ENCODE data around the gene IQGAP2.

The IQGAP2 gene

DNA sequence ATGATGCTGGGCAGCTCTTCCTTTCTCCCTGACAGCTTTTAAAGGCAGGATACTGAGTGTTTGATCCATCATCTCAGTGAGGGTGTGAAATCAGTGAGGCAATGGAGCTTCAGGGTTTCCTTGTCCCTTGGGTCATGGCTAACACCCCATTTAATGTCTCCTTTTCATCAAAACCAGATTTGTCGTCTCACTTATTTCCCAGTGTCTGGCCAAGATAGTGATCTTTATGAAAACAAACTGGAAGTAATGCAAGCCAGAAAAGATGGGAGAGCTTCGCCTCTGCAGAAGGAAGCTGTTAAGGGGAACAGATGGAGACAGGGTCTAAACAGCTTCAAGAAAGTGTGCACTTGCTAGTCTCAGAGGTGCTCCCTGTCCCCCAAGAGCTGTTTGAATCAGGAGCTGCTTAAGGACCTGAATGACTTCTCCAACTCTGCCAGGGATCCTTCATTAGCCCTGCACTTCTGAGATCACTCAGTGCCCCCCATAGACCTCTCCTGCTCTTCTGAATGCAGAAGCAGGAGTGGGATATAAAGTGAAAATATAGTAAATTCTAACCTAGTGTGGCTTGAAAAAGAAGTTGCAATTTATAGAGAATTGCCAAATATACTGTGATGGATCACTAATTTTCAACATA lies 124.0 kb downstream of the IQGAP2 start:
- no peak for TF ChIP-seq FOXP2 (optimal IDR thresholded peaks at IDR 0.05; ENCODE audit: control extremely low read depth, extremely low read length, insufficient read depth)
- TF ChIP-seq EZH2 (IDR thresholded peaks at IDR 0.05): no peak
- no peak for TF ChIP-seq POLR2AphosphoS5 (IDR thresholded peaks at IDR 0.05; ENCODE audit: borderline replicate concordance, low read depth, low read length)
- DNase-seq (ENCODE audit: low read depth, low spot score): no peak
- no peaks in the 10 kb centered on the region for H3K36me3 ChIP-seq (ENCODE audit: insufficient read depth, low read length)
- H3K27ac ChIP-seq: no peak overlapping the region
- H3K9me3 ChIP-seq (ENCODE audit: low read depth, low read length): no peaks in the 10 kb centered on the region
- H3K4me3 ChIP-seq: no peak overlapping the region
- no peak overlapping the region for H3K9ac ChIP-seq (ENCODE audit: insufficient read length)

DNA sequence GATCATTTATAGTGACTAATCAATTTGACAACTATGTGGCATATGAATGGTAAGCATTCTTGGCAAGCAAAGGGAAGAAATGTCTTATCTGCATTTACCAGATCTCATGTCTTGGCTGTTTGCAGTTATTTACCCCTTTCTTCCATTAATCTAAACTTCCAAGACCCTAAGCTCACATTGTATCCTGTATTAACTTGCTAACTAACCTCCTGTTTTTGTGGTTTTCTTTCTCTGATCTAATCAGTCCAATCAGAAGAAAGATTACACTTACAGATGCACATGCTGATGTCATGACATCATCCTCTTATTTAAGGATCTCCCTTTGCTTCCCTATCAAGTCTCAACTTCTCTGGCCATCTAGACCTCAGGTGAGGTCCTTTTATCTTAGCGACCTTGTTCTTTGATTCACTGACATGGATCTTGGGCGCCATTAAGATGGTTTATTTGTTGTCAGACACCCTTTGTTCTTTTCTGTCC lies 124.6 kb downstream of the IQGAP2 start:
- Histone ChIP-seq H3K27ac (no peak overlapping the region), H3K36me3 (ENCODE audit: insufficient read depth, low read length) (no peaks in the 10 kb centered on the region), H3K9me3 (ENCODE audit: low read depth, low read length) (no peaks in the 10 kb centered on the region), H3K4me3 (no peak overlapping the region), H3K9ac (ENCODE audit: insufficient read length) (no peak overlapping the region)
- DNase-seq (ENCODE audit: low read depth, low spot score): no peak
- TF ChIP-seq FOXP2 (optimal IDR thresholded peaks at IDR 0.05; ENCODE audit: control extremely low read depth, extremely low read length, insufficient read depth): no peak
- no peak for TF ChIP-seq POLR2AphosphoS5 (IDR thresholded peaks at IDR 0.05; ENCODE audit: borderline replicate concordance, low read depth, low read length)
- no peak for TF ChIP-seq EZH2 (IDR thresholded peaks at IDR 0.05)

DNA sequence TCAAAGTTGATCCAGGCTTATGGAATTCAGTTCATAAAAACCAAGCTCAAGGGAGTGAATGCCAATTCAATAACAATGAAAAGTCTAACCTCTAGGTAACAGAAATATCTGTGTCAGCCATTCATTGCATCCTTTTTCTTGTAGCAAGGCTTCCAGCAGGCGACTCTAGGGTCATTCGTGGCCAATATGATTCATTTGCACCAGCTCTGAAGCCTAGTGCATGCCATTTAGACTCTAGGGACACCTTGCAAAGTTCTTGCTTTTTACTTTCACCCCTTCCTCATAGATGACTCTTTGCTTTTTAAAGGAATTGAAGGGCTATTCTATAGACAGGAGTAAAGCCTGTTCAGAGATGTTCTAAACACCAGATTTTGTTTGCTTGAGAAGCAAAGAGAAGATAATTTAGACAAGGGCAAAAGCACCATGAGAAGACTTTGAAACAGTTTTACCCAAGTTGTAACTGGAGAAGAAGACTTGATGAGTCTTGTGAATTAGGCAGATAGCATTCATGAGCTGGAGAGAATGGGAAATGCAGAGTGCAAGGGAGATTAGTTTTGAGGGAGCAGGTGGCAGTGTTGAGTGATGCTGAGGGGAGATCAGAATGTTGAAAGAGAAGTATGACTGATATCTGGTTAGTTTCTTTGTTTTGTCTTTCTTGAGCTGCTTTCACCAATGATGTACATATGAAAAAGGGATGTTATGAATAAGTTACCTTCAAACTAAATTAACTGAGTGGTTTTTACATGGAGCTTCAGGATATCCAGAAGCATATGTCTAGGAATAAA lies 125.7 kb downstream of the IQGAP2 start:
- H3K9ac ChIP-seq (ENCODE audit: insufficient read length): no peak overlapping the region
- TF ChIP-seq POLR2AphosphoS5 (IDR thresholded peaks at IDR 0.05; ENCODE audit: borderline replicate concordance, low read depth, low read length) (no peak), FOXP2 (optimal IDR thresholded peaks at IDR 0.05; ENCODE audit: control extremely low read depth, extremely low read length, insufficient read depth) (no peak), EZH2 (IDR thresholded peaks at IDR 0.05) (no peak)
- H3K27ac ChIP-seq: no peak overlapping the region
- no peaks in the 10 kb centered on the region for H3K36me3 ChIP-seq (ENCODE audit: insufficient read depth, low read length)
- DNase-seq (ENCODE audit: low read depth, low spot score): no peak
- no peaks in the 10 kb centered on the region for H3K9me3 ChIP-seq (ENCODE audit: low read depth, low read length)
- no peak overlapping the region for H3K4me3 ChIP-seq

DNA sequence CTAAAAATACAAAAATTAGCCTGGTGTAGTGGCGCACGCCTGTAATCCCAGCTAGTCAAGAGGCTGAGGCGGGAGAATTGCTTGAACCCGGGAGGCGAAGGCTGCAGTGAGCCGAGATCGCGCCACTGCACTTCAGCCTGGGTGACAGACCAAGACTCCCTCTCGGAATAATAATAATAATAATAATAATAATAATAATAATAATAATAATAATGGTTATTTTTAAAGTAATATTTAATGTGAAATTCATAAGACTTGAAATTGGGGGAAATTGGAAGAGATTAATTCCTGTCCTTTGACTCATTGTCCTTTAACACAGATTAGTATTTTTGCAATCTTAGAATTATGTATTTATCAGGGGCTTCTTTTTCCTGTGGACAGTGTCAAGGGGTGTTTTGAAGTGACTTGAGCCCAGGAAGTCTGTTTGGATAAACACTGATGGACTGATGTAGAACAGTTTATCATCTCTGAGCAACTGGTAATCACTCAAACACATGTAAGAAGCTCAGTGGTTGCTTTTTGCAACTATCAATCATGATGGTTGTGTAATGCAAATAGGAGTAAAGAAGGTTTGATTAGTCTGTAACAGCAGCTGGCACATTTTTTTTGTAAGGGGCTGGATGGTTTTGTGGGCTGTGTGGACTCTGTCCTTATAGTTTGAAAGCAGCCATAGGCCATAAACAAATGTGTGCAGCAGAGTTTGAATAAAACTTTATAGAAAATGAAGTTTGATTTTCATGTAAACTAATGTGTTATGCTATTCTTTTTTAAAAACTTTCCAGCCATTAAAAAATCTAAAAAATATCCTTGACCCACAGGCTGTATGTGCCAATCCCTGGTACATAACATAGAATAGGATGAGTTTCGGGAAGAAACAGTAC lies 126.6 kb downstream of the IQGAP2 start:
- no peaks in the 10 kb centered on the region for H3K36me3 ChIP-seq (ENCODE audit: insufficient read depth, low read length)
- no peak for TF ChIP-seq POLR2AphosphoS5 (IDR thresholded peaks at IDR 0.05; ENCODE audit: borderline replicate concordance, low read depth, low read length)
- no peak for TF ChIP-seq EZH2 (IDR thresholded peaks at IDR 0.05)
- TF ChIP-seq FOXP2 (optimal IDR thresholded peaks at IDR 0.05; ENCODE audit: control extremely low read depth, extremely low read length, insufficient read depth): no peak
- H3K4me3 ChIP-seq: no peak overlapping the region
- no peak overlapping the region for H3K9ac ChIP-seq (ENCODE audit: insufficient read length)
- no peak overlapping the region for H3K27ac ChIP-seq
- DNase-seq (ENCODE audit: low read depth, low spot score): no peak
- no peaks in the 10 kb centered on the region for H3K9me3 ChIP-seq (ENCODE audit: low read depth, low read length)

DNA sequence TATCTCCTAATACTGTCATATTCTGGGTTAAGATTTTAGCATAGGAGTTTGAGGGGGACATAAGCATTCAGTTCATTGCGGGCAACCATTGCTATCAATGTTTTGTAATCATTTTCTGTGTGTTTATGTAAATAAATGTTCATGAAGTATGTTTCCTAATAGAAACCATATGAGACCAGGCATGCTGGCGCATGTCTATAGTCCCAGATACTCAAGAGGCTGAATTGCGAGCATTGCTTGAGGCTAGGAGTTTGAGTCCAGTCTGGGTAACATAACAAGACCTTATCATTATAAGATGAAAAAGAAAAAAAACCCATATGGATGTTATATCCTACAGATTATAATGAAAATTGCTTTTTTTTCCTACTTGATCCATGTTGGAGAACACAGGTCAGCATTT lies 129.0 kb downstream of the IQGAP2 start:
- H3K9me3 ChIP-seq (ENCODE audit: low read depth, low read length): no peaks in the 10 kb centered on the region
- H3K4me3 ChIP-seq: no peak overlapping the region
- TF ChIP-seq EZH2 (IDR thresholded peaks at IDR 0.05): no peak
- no peak for TF ChIP-seq FOXP2 (optimal IDR thresholded peaks at IDR 0.05; ENCODE audit: control extremely low read depth, extremely low read length, insufficient read depth)
- TF ChIP-seq POLR2AphosphoS5 (IDR thresholded peaks at IDR 0.05; ENCODE audit: borderline replicate concordance, low read depth, low read length): no peak
- no peaks in the 10 kb centered on the region for H3K36me3 ChIP-seq (ENCODE audit: insufficient read depth, low read length)
- no peak overlapping the region for H3K27ac ChIP-seq
- DNase-seq (ENCODE audit: low read depth, low spot score): no peak
- no peak overlapping the region for H3K9ac ChIP-seq (ENCODE audit: insufficient read length)

DNA sequence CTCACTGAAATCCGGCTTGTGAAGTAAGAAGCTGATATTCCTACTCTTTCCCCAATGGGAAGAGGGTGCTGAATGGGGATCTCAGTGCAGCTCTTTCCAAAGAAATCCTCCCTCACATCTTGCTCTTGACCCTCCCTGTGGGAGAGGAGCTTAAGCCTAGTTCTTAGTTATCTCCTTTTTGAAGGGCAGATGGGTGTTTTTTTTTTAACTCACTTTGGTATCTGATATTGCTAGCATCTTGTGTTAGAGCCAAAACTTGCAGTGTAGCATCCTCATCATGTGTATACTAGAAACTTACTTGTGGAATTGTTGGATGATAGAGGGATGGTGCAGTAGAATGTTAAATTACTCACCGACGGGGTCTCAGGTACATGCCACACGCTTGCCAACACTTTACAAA lies 129.9 kb downstream of the IQGAP2 start:
- no peaks in the 10 kb centered on the region for H3K36me3 ChIP-seq (ENCODE audit: insufficient read depth, low read length)
- H3K4me3 ChIP-seq: no peak overlapping the region
- no peaks in the 10 kb centered on the region for H3K9me3 ChIP-seq (ENCODE audit: low read depth, low read length)
- no peak overlapping the region for H3K9ac ChIP-seq (ENCODE audit: insufficient read length)
- H3K27ac ChIP-seq: no peak overlapping the region
- TF ChIP-seq EZH2 (IDR thresholded peaks at IDR 0.05): no peak
- TF ChIP-seq FOXP2 (optimal IDR thresholded peaks at IDR 0.05; ENCODE audit: control extremely low read depth, extremely low read length, insufficient read depth): no peak
- TF ChIP-seq POLR2AphosphoS5 (IDR thresholded peaks at IDR 0.05; ENCODE audit: borderline replicate concordance, low read depth, low read length): no peak
- DNase-seq (ENCODE audit: low read depth, low spot score): no peak

DNA sequence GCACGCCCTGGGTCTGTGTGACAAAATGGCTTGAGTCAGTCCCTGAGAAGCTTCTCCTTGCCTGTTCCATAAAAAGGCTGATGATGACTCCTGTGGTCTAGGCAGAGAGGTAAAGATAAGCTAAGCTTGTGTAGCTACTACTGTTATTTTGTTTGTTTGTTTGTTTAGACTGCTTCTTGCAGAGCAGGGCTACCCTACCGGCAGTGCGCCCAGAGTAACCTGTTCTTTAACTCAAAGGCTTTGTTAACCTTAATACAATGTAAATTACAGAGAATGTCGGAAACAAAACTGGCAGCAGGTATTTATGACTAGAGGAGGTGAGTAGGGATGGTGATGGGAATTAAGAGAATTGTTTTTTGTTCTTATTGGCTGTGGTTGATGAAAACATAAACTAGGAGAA lies 132.5 kb downstream of the IQGAP2 start:
- Histone ChIP-seq H3K4me3 (no peak overlapping the region), H3K9me3 (ENCODE audit: low read depth, low read length) (no peaks in the 10 kb centered on the region), H3K36me3 (ENCODE audit: insufficient read depth, low read length) (no peaks in the 10 kb centered on the region), H3K9ac (ENCODE audit: insufficient read length) (no peak overlapping the region), H3K27ac (no peak overlapping the region)
- no peak for DNase-seq (ENCODE audit: low read depth, low spot score)
- TF ChIP-seq POLR2AphosphoS5 (IDR thresholded peaks at IDR 0.05; ENCODE audit: borderline replicate concordance, low read depth, low read length): no peak
- TF ChIP-seq EZH2 (IDR thresholded peaks at IDR 0.05): no peak
- no peak for TF ChIP-seq FOXP2 (optimal IDR thresholded peaks at IDR 0.05; ENCODE audit: control extremely low read depth, extremely low read length, insufficient read depth)

DNA sequence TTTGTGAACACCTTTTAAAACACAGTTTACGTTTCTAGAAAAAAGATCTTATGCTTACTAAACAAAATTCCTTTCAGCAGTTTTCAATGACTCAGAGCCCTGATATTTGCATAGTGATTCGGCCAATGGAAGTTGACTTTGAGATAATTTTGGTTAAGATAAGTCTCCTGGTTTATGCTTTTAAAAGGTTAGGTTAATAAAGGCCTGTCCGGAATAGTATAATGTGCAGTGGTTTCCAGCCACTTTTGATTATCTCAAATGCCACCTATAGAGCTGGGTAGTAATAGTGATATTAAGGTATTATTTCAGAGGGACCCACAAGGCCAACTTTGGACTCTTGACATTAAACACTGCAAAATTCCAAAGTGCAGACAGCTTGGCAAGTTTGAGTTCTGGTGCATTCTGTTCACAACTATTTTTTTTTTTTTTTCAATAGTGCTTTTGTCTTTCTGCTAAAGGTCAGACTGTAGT lies 134.0 kb downstream of the IQGAP2 start:
- no peak overlapping the region for H3K9ac ChIP-seq (ENCODE audit: insufficient read length)
- H3K9me3 ChIP-seq (ENCODE audit: low read depth, low read length): no peaks in the 10 kb centered on the region
- no peak overlapping the region for H3K27ac ChIP-seq
- TF ChIP-seq FOXP2 (optimal IDR thresholded peaks at IDR 0.05; ENCODE audit: control extremely low read depth, extremely low read length, insufficient read depth): no peak
- no peak for TF ChIP-seq POLR2AphosphoS5 (IDR thresholded peaks at IDR 0.05; ENCODE audit: borderline replicate concordance, low read depth, low read length)
- TF ChIP-seq EZH2 (IDR thresholded peaks at IDR 0.05): no peak
- DNase-seq (ENCODE audit: low read depth, low spot score): no peak
- H3K36me3 ChIP-seq (ENCODE audit: insufficient read depth, low read length): no peaks in the 10 kb centered on the region
- H3K4me3 ChIP-seq: no peak overlapping the region
